Keratinocyte (primary cell): ENCODE data around the gene SH2D1B. TPM values are rescaled to one million over a fixed set of nuclear protein-coding genes. Genes with fewer than 3 reads are reported as not detected.

Source experiments
- DNase-seq: peaks from one replicate; pipeline ENCODE4 v3.0.0-alpha.2; 2011; ENCODE audit warnings: low read depth, missing footprints, low spot score
- FAIRE-seq: peaks from 2 replicates; lab custom pipeline; 2011; peaks lifted over from hg19 to GRCh38; lab: Jason Lieb, UNC
- H2AFZ ChIP-seq: 2 replicates; pipeline ENCODE4 v1.6.0; 2012; ENCODE audit warnings: low read length, control low read depth, inconsistent platforms; ENCODE audit not compliant: control insufficient read depth
- H3K27ac ChIP-seq: 2 replicates; pipeline ENCODE4 v1.5.1; 2011; ENCODE audit warnings: low read length; ENCODE audit not compliant: control insufficient read depth, insufficient read depth
- H3K27me3 ChIP-seq: 3 replicates; pipeline ENCODE4 v1.6.0; 2011; ENCODE audit warnings: low read length; ENCODE audit not compliant: control insufficient read depth, insufficient read depth; ENCODE audit errors: extremely low read depth
- H3K36me3 ChIP-seq, 2 experiments: 2 replicates in 1 of 2; 3 replicates in 1 of 2; pipeline ENCODE4 v1.5.1; 2011; ENCODE audit warnings: low read length in 2 of 2, mild to moderate bottlenecking in 1 of 2; ENCODE audit not compliant: control insufficient read depth in 2 of 2, insufficient read depth in 2 of 2; ENCODE audit errors: extremely low read depth in 1 of 2
- H3K4me1 ChIP-seq: 3 replicates; pipeline ENCODE4 v1.5.1; 2011; ENCODE audit warnings: low read length; ENCODE audit not compliant: control insufficient read depth, insufficient read depth; ENCODE audit errors: extremely low read depth
- H3K4me2 ChIP-seq: 3 replicates; pipeline ENCODE4 v1.6.0; 2011; ENCODE audit warnings: low read depth, low read length; ENCODE audit not compliant: control insufficient read depth, insufficient read depth; ENCODE audit errors: extremely low read depth
- H3K4me3 ChIP-seq, 3 experiments: fragments of 200-600 bp in 1 of 3; sonication (generic) in 1 of 3; 2 replicates in 2 of 3; 3 replicates in 1 of 3; pipeline ENCODE4 v1.5.1; 2011 to 2016; ENCODE audit warnings: low read length in 3 of 3, mild to moderate bottlenecking in 3 of 3, control low read depth in 2 of 3, inconsistent platforms in 1 of 3, low read depth in 1 of 3, mixed read lengths in 1 of 3, mixed run types in 1 of 3, moderate library complexity in 1 of 3; ENCODE audit not compliant: control insufficient read depth in 2 of 3, insufficient read depth in 2 of 3; ENCODE audit errors: extremely low read depth in 1 of 3
- H3K79me2 ChIP-seq: 2 replicates; pipeline ENCODE4 v1.6.0; 2012; ENCODE audit warnings: low read length; ENCODE audit not compliant: control insufficient read depth, insufficient read depth
- H3K9ac ChIP-seq: 3 replicates; pipeline ENCODE4 v1.6.0; 2011; ENCODE audit warnings: low read length; ENCODE audit not compliant: control insufficient read depth, insufficient read depth; ENCODE audit errors: extremely low read depth
- H3K9me1 ChIP-seq: 3 replicates; pipeline ENCODE4 v1.6.0; 2011; ENCODE audit warnings: low read length; ENCODE audit not compliant: control insufficient read depth, insufficient read depth; ENCODE audit errors: extremely low read depth
- H3K9me3 ChIP-seq: 2 replicates; pipeline ENCODE4 v1.5.1; 2012; ENCODE audit warnings: low read depth, low read length; ENCODE audit not compliant: control insufficient read depth
- H4K20me1 ChIP-seq: 3 replicates; pipeline ENCODE4 v1.6.0; 2011; ENCODE audit warnings: low read length; ENCODE audit not compliant: control insufficient read depth, insufficient read depth; ENCODE audit errors: extremely low read depth
- EZH2 ChIP-seq: IDR thresholded peaks from one replicate; pipeline ENCODE4 v1.6.1; 2012; ENCODE audit warnings: inconsistent platforms, mild to moderate bottlenecking, low read length, moderate library complexity
- dilution Hi-C: fragments of 300-500 bp; cut with MboI; formaldehyde crosslinking; loops from one replicate; pipeline ENCODE4 v1.7.0; 2020; ENCODE audit warnings: low sequenced_read_pairs; ENCODE audit not compliant: extremely low pct_ligation_motif_present
- polyA plus RNA-seq, 5 experiments: library from polyadenylated mRNA; depleted of rRNA in 3 of 5; stranded (reverse) in 3 of 5; stranded (forward) in 1 of 5; unstranded in 1 of 5; fragments of >200 nt; gene quantifications; 1 replicate in 1 of 5; 2 replicates in 3 of 5; 3 replicates in 1 of 5; pipeline versions ENCODE4 v1.2.1 to v1.2.3, GENCODE V29; 2011 to 2012; ENCODE audit warnings: missing spikeins in 2 of 5, low read depth in 1 of 5, low replicate concordance in 1 of 5
- TF ChIP-seq, protein P1 (sequence below), 3 experiments: IDR thresholded peaks in 1 of 3; conservative IDR thresholded peaks in 1 of 3; optimal IDR thresholded peaks in 1 of 3; 2 replicates in 2 of 3; 3 replicates in 1 of 3; pipeline versions ENCODE3 to v1.5.1; 2011; ENCODE audit warnings: low read length in 3 of 3, mild to moderate bottlenecking in 3 of 3, moderate library complexity in 2 of 3, control low read depth in 1 of 3, inconsistent platforms in 1 of 3; ENCODE audit not compliant: insufficient read depth in 2 of 3; ENCODE audit errors: extremely low read depth in 1 of 3

The SH2D1B gene
- polyA plus RNA-seq, 1 donor (not counting 4 experiments of a cell fraction or from before 2014, with no cell fraction given), result not detected

DNA sequence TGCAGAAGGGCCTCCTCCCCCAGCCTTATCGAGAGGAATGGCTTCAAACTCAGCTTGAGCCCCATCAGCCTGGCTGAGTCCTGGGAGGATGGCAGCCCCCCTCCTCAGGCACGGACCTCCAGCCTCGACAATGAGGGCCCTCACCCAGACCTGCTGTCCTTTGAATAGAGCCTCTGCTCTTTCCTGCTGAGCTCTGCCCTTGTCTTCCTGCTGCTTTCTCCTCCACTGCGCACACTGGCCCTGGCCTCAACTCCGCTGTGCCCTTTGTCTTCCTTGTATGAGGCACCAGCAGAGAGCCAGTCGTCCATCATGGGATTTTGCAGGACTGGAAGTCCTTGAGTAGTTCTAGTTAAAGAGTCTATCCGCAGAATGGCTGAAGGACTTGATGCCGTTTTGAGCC is 28.4 kb downstream of the SH2D1B start:
- Histone ChIP-seq H3K27ac (no peak overlapping the region), H3K4me2 (no peak overlapping the region), H3K4me1 (peaks cover 16% of the 10 kb centered on the region), H3K36me3 (no peaks in the 10 kb centered on the region), H3K4me3 (no peak overlapping the region), H2AFZ (no peak overlapping the region), H3K9me1 (no peaks in the 10 kb centered on the region), H3K27me3 (no peaks in the 10 kb centered on the region), H3K9me3 (no peaks in the 10 kb centered on the region), H4K20me1 (no peaks in the 10 kb centered on the region), H3K79me2 (no peaks in the 10 kb centered on the region), H3K9ac (no peak overlapping the region)
- TF ChIP-seq, protein P1, sequence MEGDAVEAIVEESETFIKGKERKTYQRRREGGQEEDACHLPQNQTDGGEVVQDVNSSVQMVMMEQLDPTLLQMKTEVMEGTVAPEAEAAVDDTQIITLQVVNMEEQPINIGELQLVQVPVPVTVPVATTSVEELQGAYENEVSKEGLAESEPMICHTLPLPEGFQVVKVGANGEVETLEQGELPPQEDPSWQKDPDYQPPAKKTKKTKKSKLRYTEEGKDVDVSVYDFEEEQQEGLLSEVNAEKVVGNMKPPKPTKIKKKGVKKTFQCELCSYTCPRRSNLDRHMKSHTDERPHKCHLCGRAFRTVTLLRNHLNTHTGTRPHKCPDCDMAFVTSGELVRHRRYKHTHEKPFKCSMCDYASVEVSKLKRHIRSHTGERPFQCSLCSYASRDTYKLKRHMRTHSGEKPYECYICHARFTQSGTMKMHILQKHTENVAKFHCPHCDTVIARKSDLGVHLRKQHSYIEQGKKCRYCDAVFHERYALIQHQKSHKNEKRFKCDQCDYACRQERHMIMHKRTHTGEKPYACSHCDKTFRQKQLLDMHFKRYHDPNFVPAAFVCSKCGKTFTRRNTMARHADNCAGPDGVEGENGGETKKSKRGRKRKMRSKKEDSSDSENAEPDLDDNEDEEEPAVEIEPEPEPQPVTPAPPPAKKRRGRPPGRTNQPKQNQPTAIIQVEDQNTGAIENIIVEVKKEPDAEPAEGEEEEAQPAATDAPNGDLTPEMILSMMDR (optimal IDR thresholded peaks at IDR 0.05 in 1 of 3, IDR thresholded peaks at IDR 0.05 in 1 of 3, conservative IDR thresholded peaks at IDR 0.05 in 1 of 3; ENCODE audit: extremely low read depth in 1 of 3, insufficient read depth in 2 of 3, low read length in 3 of 3), result no peak
- no peak for TF ChIP-seq EZH2
- FAIRE-seq, result no peak
- dilution Hi-C loops, result no loop called here
- no peak for DNase-seq

DNA sequence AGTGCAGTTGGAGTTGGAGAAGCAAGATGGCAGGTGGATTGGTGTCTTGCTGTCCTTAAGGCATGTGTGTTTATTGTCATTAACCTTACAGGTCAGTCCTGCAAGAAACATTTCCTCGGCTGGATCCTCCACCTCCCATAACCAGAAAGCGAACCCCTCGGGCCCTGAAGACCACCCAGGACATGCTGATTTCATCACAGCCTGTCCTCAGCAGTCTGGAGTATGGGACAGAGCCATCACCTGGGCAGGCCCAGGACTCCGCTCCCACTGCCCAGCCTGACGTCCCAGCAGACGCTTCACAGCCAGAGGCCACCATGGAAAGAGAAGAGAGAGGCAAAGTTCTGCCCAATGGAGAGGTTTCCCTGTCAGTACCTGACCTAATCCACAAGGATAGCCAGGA is 28.8 kb downstream of the SH2D1B start:
- peaks cover 16% of the 10 kb centered on the region for H3K4me1 ChIP-seq
- H3K79me2 ChIP-seq, result no peaks in the 10 kb centered on the region
- TF ChIP-seq, protein P1 (optimal IDR thresholded peaks at IDR 0.05 in 1 of 3, IDR thresholded peaks at IDR 0.05 in 1 of 3, conservative IDR thresholded peaks at IDR 0.05 in 1 of 3; ENCODE audit: extremely low read depth in 1 of 3, insufficient read depth in 2 of 3, low read length in 3 of 3), result no peak
- TF ChIP-seq EZH2, result no peak
- H3K4me2 ChIP-seq, result no peak overlapping the region
- no peaks in the 10 kb centered on the region for H4K20me1 ChIP-seq
- H2AFZ ChIP-seq, result no peak overlapping the region
- no peaks in the 10 kb centered on the region for H3K9me1 ChIP-seq
- DNase-seq (no peak), FAIRE-seq (no peak)
- no peaks in the 10 kb centered on the region for H3K9me3 ChIP-seq
- H3K9ac ChIP-seq, result no peak overlapping the region
- dilution Hi-C loops, result no loop called here
- H3K4me3 ChIP-seq, result no peak overlapping the region
- H3K36me3 ChIP-seq, result no peaks in the 10 kb centered on the region
- no peak overlapping the region for H3K27ac ChIP-seq
- no peaks in the 10 kb centered on the region for H3K27me3 ChIP-seq
